SK-N-SH (cell line): ENCODE results near the gene SPATA19. TPM values are rescaled to one million over a fixed set of nuclear protein-coding genes. Genes with fewer than 3 reads are reported as not detected.

Experiments used
- CTCF ChIA-PET: fragments of 300-600, 350-600 bp; formaldehyde crosslinking; extraction: SDS; loops from one replicate; lab custom pipeline; 2021; lab: Yijun Ruan, JAX
- POLR2A ChIA-PET: fragments of 350-600 bp; sonication (Branson Sonifier 250); formaldehyde crosslinking; extraction: SDS; loops from one replicate; lab custom pipeline; 2020; ENCODE audit warnings: antibody characterized with exemption, inconsistent platforms; lab: Yijun Ruan, JAX
- DNase-seq: peaks from one replicate; pipeline ENCODE4 v3.0.0; 2012
- H2AFZ ChIP-seq: fragments of 200-600 bp; sonication (generic); 2 replicates; pipeline ENCODE4 v1.8.1; 2016; ENCODE audit warnings: antibody characterized with exemption, mild to moderate bottlenecking, low read depth
- H3F3A ChIP-seq: fragments of 200-600 bp; sonication (generic); replicated peaks from 2 replicates; pipeline ENCODE3; 2016; ENCODE audit warnings: antibody characterized with exemption, mild to moderate bottlenecking; ENCODE audit not compliant: insufficient read depth
- H3K27ac ChIP-seq, 2 experiments: fragments of 200-500 bp in 1 of 2; fragments of 200-600 bp in 1 of 2; sonication (Bioruptor generic) in 1 of 2; sonication (generic), shearing (Covaris generic) in 1 of 2; 2 replicates each; pipeline versions ENCODE4 v1.5.1 to v1.6.1; 2014 to 2016; ENCODE audit warnings: low read depth in 2 of 2, inconsistent platforms in 1 of 2, low read length in 1 of 2, mild to moderate bottlenecking in 1 of 2, mixed read lengths in 1 of 2
- H3K27me3 ChIP-seq: fragments of 200-600 bp; sonication (generic), shearing (Covaris generic); 2 replicates; pipeline ENCODE4 v1.6.1; 2016; ENCODE audit warnings: mixed run types; ENCODE audit not compliant: insufficient read depth
- H3K36me3 ChIP-seq, 2 experiments: fragments of 200-500 bp in 1 of 2; fragments of 200-600 bp in 1 of 2; sonication (Bioruptor generic) in 1 of 2; sonication (generic) in 1 of 2; replicated peaks in 1 of 2; 2 replicates each; pipeline versions ENCODE3 to v1.5.1; 2014 to 2016; ENCODE audit warnings: low read length in 1 of 2, mild to moderate bottlenecking in 1 of 2; ENCODE audit not compliant: insufficient read depth in 2 of 2, control insufficient read depth in 1 of 2
- H3K4me1 ChIP-seq, 2 experiments: fragments of 200-500 bp in 1 of 2; fragments of 200-600 bp in 1 of 2; sonication (Bioruptor generic) in 1 of 2; sonication (generic), shearing (Covaris generic) in 1 of 2; 2 replicates each; pipeline versions ENCODE4 v1.5.1 to v1.6.1; 2014 to 2016; ENCODE audit warnings: low read depth in 1 of 2, low read length in 1 of 2, mixed run types in 1 of 2; ENCODE audit not compliant: insufficient read depth in 2 of 2, control insufficient read depth in 1 of 2
- H3K4me2 ChIP-seq: fragments of 200-600 bp; sonication (generic), shearing (Covaris generic); 2 replicates; pipeline ENCODE4 v1.6.1; 2017; ENCODE audit warnings: mixed run types
- H3K4me3 ChIP-seq, 2 experiments: fragments of 200-500 bp in 1 of 2; fragments of 200-600 bp in 1 of 2; sonication (Bioruptor generic) in 1 of 2; sonication (generic), shearing (Covaris generic) in 1 of 2; 2 replicates each; pipeline versions ENCODE4 v1.5.1 to v1.8.1; 2014 to 2016; ENCODE audit warnings: low read depth in 2 of 2, inconsistent platforms in 1 of 2, low read length in 1 of 2, mild to moderate bottlenecking in 1 of 2, mixed read lengths in 1 of 2, moderate library complexity in 1 of 2
- H3K79me2 ChIP-seq: fragments of 200-600 bp; sonication (generic); 2 replicates; pipeline ENCODE4 v1.8.1; 2017; ENCODE audit warnings: mild to moderate bottlenecking; ENCODE audit not compliant: insufficient read depth
- H3K9ac ChIP-seq: fragments of 200-600 bp; sonication (generic); 2 replicates; pipeline ENCODE4 v1.6.1; 2017; ENCODE audit warnings: mixed run types
- H3K9me2 ChIP-seq: fragments of 200-600 bp; sonication (generic); 2 replicates; pipeline ENCODE4 v1.6.1; 2017; ENCODE audit warnings: mixed run types
- H3K9me3 ChIP-seq: fragments of 200-600 bp; sonication (generic); 2 replicates; pipeline ENCODE4 v1.6.1; 2017; ENCODE audit warnings: mixed run types, mild to moderate bottlenecking, moderate library complexity
- H4K20me1 ChIP-seq: fragments of 200-600 bp; sonication (generic); 2 replicates; pipeline ENCODE4 v1.6.1; 2017; ENCODE audit warnings: mild to moderate bottlenecking, mixed run types; ENCODE audit not compliant: insufficient read depth
- CHD2 ChIP-seq: fragments of 150-350 bp; IDR thresholded peaks from 2 replicates; pipeline ENCODE4 v1.6.1; 2018; ENCODE audit warnings: low read length; ENCODE audit not compliant: partially characterized antibody
- ELF1 ChIP-seq: IDR thresholded peaks from 2 replicates; pipeline ENCODE4 v1.4.0; 2012
- EP300 ChIP-seq, 2 experiments: IDR thresholded peaks; 2 replicates each; pipeline versions ENCODE4 v1.4.0 to v1.6.1; 2012; ENCODE audit warnings: borderline replicate concordance in 1 of 2, low read depth in 1 of 2, low read length in 1 of 2
- FOXM1 ChIP-seq: IDR thresholded peaks from 2 replicates; pipeline ENCODE4 v1.4.0; 2012; ENCODE audit warnings: low read depth, mild to moderate bottlenecking
- GABPA ChIP-seq: IDR thresholded peaks from 2 replicates; pipeline ENCODE4 v1.4.0; 2012; ENCODE audit warnings: low read depth, mild to moderate bottlenecking
- JUND ChIP-seq: IDR thresholded peaks from 2 replicates; pipeline ENCODE4 v1.4.0; 2012
- POLR2AphosphoS5 ChIP-seq: IDR thresholded peaks from 2 replicates; pipeline ENCODE4 v1.6.1; 2012; ENCODE audit warnings: low read depth, low read length
- RAD21 ChIP-seq: IDR thresholded peaks from 2 replicates; pipeline ENCODE4 v1.6.1; 2012; ENCODE audit warnings: mild to moderate bottlenecking, low read length
- RFX5 ChIP-seq: IDR thresholded peaks from 2 replicates; pipeline ENCODE4 v1.6.1; 2012; ENCODE audit warnings: mild to moderate bottlenecking, improper control_type of control experiment, low read length
- RXRA ChIP-seq: IDR thresholded peaks from 2 replicates; pipeline ENCODE4 v1.4.0; 2012; ENCODE audit warnings: low read depth, mild to moderate bottlenecking, borderline replicate concordance
- SMC3 ChIP-seq: IDR thresholded peaks from 2 replicates; pipeline ENCODE4 v1.6.1; 2012; ENCODE audit warnings: low read depth, low read length, improper control_type of control experiment
- WGBS: methylation state at CpG from one replicate; pipeline ENCODE4 v1.1.6; 2017; ENCODE audit warnings: low lambda C conversion rate; 5-methylcytosine and 5-hydroxymethylcytosine counted together
- polyA plus RNA-seq, 3 experiments: library from polyadenylated mRNA; depleted of rRNA; stranded (reverse); fragments of >200 nt; gene quantifications; 2 replicates each; pipeline ENCODE4 v1.2.3, GENCODE V29; 2012
- TF ChIP-seq, protein P1 (sequence below): IDR thresholded peaks from 2 replicates; pipeline ENCODE4 v1.6.1; 2012; ENCODE audit warnings: mild to moderate bottlenecking, low read depth, low read length, moderate library complexity

Gene SPATA19
- polyA plus RNA-seq, 1 of the 3 experiments (the other 2 are of a cell fraction): not detected

DNA sequence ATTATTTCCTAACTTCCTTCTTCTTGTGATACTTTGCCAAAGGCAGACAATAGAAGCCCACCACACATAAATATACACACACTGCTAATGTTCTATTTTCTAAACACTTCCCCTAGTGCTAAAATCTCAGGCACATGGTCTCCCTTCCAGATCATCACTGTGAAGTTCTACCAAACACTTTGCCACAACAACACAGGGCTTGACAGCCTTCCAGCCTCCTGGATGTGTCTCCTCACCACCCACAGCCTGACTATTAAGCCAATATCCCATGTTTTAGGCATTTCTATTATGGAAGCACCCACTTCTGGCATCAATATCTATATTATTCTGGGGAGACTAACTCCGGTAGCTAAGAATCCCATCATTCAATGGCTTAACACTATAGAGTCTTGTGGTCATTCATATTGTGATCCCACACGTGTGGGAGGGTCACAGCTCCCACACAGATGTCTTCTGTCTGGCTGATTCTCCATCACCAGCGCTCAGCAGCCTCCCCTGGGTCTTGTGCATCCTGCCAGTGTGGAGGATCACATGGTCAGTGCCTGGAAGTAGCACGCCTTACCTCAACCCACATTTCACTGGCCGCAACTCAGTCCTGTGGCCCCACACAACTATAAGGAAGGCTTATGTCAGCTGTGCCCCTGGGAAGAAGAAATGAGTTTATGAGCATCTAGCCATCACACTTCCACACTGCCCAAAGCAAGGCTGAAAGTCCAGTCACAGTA, 29.0 kb downstream of the SPATA19 start:
- POLR2A ChIA-PET: no interaction called here
- Histone ChIP-seq H3K4me1 (peaks cover 0 to 3% of the 10 kb centered on the region in 2 experiments; a peak in 1 of 4 replicates), H2AFZ (no peak overlapping the region), H4K20me1 (no peaks in the 10 kb centered on the region), H3K4me3 (no peak overlapping the region), H3K9me2 (no peaks in the 10 kb centered on the region), H3K27ac (no peak overlapping the region), H3K4me2 (no peak overlapping the region), H3F3A (no peaks in the 10 kb centered on the region), H3K27me3 (no peaks in the 10 kb centered on the region), H3K79me2 (no peaks in the 10 kb centered on the region), H3K9ac (no peak overlapping the region), H3K36me3 (no peaks in the 10 kb centered on the region), H3K9me3 (no peaks in the 10 kb centered on the region)
- TF ChIP-seq SMC3 (no peak), RXRA (no peak), EP300 (IDR thresholded peaks at IDR 0.05; ENCODE audit: borderline replicate concordance in 1 of 2, low read depth in 1 of 2, low read length in 1 of 2) (no peak), RAD21 (no peak), ELF1 (no peak)
- WGBS: 28% methylated on average over 5 of the region's 5 CpGs
- CTCF ChIA-PET: interaction anchor here (0.6 kb wide), 1 partner anchor 652 kb away, joined by 3 read pairs; no protein-coding TSS in a partner anchor
- no peak for DNase-seq

- H3K9me2 ChIP-seq: no peaks in the 10 kb centered on the region
- H3K27me3 ChIP-seq: no peaks in the 10 kb centered on the region
- no peaks in the 10 kb centered on the region for H3K79me2 ChIP-seq
- no peak overlapping the region for H2AFZ ChIP-seq
- no peaks in the 10 kb centered on the region for H3K36me3 ChIP-seq
- H3K4me3 ChIP-seq: no peak overlapping the region
- 7% methylated on average over 5 of the region's 5 CpGs for WGBS
- no peak for DNase-seq
- peaks cover 0 to 3% of the 10 kb centered on the region in 2 experiments; a peak in 1 of 4 replicates for H3K4me1 ChIP-seq
- no peaks in the 10 kb centered on the region for H3F3A ChIP-seq
- no peak for TF ChIP-seq POLR2AphosphoS5
- TF ChIP-seq JUND: no peak
- no peak for TF ChIP-seq RXRA
- TF ChIP-seq CHD2: no peak
- no peak for TF ChIP-seq FOXM1
- TF ChIP-seq, protein P1, sequence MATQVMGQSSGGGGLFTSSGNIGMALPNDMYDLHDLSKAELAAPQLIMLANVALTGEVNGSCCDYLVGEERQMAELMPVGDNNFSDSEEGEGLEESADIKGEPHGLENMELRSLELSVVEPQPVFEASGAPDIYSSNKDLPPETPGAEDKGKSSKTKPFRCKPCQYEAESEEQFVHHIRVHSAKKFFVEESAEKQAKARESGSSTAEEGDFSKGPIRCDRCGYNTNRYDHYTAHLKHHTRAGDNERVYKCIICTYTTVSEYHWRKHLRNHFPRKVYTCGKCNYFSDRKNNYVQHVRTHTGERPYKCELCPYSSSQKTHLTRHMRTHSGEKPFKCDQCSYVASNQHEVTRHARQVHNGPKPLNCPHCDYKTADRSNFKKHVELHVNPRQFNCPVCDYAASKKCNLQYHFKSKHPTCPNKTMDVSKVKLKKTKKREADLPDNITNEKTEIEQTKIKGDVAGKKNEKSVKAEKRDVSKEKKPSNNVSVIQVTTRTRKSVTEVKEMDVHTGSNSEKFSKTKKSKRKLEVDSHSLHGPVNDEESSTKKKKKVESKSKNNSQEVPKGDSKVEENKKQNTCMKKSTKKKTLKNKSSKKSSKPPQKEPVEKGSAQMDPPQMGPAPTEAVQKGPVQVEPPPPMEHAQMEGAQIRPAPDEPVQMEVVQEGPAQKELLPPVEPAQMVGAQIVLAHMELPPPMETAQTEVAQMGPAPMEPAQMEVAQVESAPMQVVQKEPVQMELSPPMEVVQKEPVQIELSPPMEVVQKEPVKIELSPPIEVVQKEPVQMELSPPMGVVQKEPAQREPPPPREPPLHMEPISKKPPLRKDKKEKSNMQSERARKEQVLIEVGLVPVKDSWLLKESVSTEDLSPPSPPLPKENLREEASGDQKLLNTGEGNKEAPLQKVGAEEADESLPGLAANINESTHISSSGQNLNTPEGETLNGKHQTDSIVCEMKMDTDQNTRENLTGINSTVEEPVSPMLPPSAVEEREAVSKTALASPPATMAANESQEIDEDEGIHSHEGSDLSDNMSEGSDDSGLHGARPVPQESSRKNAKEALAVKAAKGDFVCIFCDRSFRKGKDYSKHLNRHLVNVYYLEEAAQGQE: no peak
- TF ChIP-seq GABPA: no peak
- TF ChIP-seq RFX5: no peak
- H4K20me1 ChIP-seq: no peaks in the 10 kb centered on the region
- no peak overlapping the region for H3K4me2 ChIP-seq
- no peaks in the 10 kb centered on the region for H3K9me3 ChIP-seq
- ChIA-PET POLR2A (no interaction called here), CTCF (interaction anchor here (0.6 to 1.2 kb wide), 3 partner anchors 20 to 737 kb away, joined by 3 read pairs; no protein-coding TSS in a partner anchor)
- no peak overlapping the region for H3K27ac ChIP-seq
- H3K9ac ChIP-seq: no peak overlapping the region
Observed at GRCh38 chr11:133815636-133816035, 29.7 kb downstream of the SPATA19 start.
